Hematopoietic multipotent progenitor cell treated with erythropoietin and hydrocortisone succinate and interleukin-3 and kit ligand, for 17 days (in vitro differentiated cells): Measurements from ENCODE around the gene ANK3.
A peak's percentile ranks its signal among the peaks of the same experiment; 100 is the strongest.

Experiments
- DNase-seq: peaks from one replicate; pipeline ENCODE4 v3.0.0-alpha.2; 2015; ENCODE audit warnings: low spot score

The ANK3 gene

DNA sequence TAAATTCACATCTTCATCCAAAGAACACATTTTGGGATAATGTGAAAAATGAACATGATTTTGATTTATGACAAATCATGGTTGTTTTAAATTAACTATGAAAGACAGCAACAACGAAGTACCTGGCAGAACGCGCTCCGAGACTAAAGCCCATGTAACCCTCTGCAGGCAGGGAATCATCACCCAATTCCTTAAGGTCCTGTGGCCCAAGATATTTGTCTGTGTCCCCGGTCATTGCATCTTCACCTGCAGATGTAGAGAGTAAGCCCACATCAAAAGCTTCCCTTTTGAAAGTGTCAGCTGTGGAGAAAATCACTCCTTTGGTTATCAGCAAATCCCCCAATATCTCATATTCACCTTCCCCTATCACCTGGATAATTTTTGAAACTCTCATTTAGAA, 250.8 kb downstream of the ANK3 start:
- DNase-seq: no peak

DNA sequence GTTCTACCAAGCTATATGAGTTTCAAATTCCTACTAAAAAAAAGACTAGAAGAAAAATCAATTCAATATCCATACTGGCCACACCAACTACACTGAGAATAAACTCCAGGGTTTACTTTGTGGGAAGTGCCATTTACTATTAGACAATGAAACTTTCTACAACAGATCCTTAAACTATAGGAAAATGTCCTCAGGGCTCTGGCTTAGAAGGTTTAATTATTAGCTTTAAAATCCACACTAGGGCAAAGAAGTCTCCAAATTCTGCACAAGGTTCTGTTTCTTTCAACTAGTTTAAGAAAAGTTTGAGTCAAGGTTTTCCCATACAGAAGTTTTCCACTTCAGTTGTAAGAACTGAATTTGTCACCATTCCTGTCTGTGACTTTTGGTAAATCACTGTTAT, 251.6 kb downstream of the ANK3 start:
- DNase-seq: no peak

DNA sequence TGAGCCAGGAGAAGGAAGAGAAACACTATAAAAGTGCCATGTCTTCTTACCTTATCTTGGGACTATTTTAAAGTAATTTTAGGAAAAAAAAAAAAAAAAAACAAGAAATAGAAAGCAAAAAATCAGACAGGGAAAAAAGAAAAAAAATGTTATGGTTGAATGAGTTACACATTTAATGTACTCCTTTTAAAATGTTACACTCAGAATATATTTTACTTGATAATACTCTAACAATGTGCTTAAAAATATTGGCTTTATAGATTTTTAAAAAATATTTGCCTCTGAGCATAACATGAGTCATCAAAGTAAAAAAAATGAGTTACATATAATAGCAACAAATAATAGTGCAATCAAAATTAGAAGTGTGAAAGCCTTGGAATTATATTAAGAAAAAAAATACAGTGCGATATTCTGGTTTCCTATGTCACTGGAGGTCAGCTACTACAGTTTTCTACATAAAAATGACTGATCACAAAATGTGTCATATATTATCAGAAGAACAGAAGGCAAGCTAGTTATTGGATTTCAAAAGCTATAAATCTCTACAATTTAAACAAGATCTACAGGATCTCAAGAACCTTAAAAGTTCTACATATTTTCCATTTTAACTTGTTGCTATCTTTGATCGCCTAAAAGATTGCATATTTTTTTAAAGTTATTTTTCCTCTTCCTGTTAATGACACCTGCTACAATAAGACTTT, 252.2 kb downstream of the ANK3 start:
- no peak for DNase-seq

DNA sequence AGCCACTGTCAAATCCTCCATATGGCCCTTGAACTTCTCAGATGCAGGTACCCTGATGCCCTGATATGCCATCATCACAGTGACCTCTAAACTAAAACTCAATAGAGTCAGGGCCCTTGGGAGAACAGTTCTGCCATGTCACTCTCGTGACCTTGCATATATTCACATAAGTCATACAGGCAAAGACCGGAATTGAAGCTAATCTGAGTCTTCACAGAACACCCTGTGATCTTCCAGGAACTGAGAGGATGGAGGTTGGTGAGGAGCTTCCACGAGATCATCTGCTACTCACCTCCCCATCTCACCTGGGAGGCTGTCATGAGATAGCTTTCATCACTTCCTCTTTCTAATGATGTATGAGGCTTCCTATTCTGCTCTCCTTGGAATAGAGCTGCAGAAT, 254.7 kb downstream of the ANK3 start:
- DNase-seq: no peak

DNA sequence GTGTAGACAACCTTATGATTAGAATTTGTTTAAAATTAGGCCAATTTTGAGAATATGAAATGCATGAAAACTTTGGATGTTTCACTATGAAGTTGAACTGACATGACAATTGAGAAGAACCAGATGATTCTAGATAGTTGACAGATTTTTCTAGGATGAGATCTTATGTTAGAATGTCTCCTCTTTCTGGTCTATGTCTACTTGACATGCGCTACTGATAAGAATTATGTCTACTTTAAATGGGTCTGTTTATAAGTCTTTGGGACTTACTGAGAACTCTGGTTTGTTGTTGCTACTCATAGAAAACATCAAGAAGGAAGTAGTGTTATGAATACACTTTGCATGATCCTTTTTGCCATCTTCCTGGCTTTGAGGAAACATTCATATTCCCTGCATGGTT, 255.1 kb downstream of the ANK3 start:
- no peak for DNase-seq

DNA sequence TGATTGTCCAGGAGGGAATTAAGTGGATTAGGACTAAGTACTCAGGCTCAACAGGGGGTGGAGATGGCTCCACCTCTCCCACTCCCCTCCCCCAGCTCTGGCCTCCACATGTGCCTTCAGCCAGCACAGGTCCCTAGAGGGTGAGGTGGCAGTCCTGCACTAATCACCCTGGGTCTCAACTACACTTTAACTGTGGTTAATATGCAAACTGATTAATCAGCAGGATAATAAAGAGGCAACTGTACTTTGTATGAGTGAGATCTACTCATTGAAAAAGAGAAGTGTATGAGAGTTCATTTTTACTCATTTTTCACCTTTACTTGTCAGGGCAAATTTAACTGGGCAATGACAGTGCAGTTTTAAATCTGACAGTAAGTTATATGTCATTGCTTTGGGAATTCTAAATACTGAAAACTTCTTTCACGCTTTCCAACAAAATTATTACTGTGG, 259.5 kb downstream of the ANK3 start:
- no peak for DNase-seq

DNA sequence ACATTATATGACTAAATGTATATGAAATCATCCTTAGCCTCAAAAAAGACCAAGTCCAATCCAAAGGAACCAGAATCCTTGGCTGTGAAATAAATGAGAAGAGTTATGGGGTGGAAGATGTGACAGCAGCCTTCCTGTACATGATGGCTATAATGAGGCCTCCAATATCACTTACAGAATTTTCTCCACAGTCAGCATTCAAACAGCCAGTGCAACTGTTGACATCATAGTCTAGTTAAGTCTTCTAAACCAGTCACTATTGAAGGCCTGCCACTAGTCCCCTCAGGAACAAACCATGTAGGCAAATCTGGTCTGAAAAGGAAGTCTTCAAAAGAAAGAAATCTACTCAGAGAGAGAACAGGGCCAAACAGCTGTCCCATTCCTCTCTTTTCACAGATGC, 263.8 kb downstream of the ANK3 start:
- no peak for DNase-seq

DNA sequence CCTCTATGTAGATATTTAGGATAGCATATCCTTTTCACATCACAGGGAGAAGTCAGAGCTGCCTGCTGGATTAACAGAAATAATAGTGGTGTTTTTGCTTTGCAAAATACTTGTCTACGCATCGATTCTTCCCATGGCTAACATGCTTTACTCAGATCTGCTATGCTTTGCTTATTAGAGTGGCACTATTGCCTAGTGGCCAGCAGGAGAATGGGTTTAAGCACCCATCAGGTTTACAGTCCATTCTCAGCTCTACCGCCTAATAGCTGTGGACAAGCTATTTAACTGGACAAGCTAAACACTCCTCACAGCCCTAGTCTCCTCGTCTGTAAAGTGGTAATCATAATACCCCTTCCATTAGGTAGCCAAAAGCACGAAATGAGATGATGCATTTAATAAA, 265.1 kb downstream of the ANK3 start:
- no peak for DNase-seq

DNA sequence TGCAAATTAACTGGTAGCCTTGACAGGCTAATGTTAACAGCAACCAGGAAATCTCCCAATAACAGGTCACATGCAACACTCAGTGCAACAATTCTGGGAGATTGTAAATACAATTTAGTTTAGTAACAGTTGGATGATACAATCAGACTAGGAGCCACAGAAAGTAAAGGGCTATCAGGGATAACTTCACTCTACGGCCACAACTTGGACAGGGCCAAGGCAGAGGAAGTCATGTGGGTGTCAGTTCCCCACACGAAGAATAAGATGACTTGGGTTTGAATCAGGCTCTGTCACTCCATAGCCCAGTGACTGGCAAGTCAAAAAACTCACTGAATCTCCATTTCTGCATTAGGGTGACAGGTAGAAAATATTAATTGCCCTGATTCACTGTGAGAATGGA, 266.0 kb downstream of the ANK3 start:
- DNase-seq: no peak

DNA sequence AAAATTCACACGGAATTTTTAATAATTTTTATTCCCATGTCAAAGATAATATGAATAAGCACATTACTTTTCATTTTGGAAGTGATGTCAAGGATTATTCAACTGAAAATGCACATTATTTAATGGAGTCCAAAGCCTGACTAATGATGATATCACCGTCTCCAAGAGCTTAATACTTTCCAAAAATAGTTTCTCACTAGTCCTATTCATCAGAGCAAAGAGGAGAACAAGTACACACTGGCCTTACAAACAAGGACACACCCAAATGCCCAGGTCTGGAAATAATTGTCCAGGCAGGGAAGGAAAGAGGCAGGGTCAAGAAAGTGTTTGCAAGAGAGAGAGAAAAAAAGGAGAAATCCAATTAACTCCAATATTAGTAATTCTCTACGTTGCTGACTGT, 266.5 kb downstream of the ANK3 start:
- DNase-seq: no peak

DNA sequence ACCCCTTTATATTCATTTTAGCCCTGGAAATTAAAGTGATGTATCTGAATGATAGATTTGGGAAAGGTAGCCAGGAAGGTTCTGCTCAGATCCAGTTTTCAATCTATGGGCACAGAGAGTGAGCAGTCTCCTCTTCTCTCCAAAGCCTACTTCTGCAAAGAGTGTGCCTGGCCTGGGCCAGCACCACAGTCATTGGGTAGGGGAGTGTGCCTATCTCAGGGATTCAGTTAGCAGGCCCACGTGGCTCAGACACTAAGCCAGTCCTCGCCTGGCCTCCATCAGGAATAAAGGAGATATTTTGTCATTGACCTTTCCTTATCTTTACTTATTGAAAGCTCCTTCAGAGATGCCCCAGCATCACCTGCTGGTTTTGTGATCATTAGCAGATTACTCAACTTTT, 267.5 kb downstream of the ANK3 start:
- no peak for DNase-seq

DNA sequence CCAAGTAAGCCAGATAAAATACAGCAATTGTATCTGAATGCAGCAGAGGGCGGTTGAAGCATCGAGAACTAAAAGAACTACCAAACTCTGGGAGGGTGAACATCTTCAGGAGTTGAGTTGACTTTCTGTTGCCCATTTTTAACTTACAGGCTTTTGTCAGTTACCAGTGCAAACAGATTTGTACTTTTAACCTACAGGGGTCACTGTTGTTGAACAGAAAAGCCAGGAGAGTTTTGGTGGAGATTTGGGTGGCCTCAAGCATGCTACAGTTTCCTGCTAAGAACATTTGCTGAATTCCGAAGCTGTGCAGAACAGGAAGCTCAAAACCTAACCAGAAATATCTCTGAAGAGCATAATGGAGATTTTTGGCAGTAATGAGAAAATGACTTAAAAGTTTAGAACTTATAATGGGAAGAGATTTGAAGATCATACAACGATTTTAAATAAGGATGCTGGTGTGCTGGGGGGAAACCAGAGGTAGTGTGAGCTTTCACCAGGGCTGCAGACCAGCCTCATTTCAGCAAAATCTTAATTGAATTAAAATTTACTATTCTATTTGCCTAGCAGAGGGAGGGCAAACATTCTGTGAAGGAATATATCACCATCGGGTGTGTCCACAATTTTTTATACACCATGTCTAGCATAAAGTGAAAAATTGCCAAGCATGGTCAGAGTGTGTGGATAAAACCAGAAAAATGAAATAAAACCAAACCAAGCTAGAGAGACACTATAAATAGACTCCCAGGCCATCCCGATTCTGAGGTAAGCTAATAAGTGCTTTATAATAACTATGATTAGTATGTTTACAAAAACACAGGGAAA, 274.7 kb downstream of the ANK3 start:
- DNase-seq: no peak

DNA sequence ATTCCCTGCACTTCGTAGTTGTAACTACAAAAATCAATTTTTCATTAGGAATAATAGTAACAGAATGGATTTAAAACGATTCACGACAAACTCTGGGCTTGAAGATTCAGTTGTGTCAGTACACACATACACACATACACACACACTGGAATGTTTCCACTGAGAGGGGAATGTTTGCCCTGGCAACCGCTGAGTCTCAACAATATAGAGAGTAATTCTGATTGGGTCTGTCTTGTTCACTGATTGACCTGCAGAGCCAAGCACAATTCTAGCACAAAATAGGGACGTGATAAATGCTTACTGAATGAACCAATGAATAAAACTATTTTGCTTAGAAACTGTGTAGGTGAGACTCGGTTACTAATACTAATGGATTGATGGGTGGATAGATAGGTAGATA, 278.9 kb downstream of the ANK3 start:
- DNase-seq: no peak

DNA sequence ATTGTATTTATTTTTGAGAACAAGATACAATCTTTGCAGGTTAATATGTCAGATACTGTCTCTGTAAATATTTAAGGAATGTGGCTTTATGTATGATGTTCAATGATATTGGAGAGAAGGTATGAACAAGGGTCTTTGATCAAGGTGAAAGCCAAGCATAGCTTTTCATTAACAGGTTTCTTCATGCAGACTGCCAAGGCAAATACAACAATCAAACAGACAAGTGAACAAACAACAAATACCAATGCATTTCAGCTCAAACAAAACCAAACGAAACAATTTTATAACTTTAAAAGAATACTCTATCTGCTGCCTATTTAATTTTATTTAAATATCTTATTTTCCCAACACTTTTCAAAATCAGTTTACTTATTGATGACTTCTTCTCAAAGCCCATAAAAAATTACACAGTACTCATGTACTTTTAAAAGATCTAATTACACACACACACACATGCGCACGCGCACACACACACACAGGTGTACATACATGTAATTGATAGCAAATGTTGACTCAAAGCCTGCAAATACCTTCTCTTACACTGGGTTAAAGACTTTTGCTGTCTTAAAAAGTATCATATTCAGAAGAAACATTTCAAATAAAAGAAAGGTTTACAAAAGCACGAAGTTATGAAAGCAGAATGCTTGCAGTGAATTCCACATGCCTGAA, 282.2 kb downstream of the ANK3 start:
- DNase-seq: no peak

DNA sequence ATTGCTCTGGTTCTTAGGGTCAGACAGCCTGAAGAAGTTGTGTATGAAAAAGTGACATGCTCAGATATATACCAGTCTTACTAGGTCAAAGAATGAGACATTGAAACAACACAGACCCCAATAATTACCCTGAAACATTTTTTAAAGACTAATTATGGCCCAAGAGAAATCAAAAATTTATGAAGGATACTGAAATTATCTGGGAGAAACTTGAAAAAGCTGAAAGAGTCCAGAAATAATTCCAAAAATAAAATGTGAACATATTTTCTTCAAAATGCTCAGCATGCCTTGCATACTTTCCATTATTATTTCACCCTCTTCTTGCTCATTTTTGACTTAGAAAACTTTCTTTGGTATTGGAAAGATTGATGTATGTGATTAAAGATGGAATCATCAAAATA, 284.4 kb downstream of the ANK3 start:
- no peak for DNase-seq

DNA sequence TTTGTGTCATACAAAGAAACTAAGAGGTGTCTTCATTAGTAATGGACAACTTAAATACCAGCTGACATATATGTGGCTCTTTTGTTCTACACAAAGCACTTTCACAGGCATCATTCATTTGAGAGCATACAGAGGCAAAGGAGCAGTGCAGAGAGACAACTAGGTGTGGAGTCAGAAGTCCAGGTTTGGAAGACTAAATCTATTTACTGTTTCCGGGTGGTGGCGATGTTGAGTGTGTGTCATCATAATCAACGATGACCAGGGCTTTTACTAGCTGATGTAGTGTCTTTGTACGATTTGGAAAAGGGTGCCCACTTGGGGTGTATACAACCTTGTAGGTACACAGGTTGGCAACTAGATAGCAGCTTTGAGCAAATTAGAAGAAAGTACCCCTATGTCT, 287.9 kb downstream of the ANK3 start:
- no peak for DNase-seq

DNA sequence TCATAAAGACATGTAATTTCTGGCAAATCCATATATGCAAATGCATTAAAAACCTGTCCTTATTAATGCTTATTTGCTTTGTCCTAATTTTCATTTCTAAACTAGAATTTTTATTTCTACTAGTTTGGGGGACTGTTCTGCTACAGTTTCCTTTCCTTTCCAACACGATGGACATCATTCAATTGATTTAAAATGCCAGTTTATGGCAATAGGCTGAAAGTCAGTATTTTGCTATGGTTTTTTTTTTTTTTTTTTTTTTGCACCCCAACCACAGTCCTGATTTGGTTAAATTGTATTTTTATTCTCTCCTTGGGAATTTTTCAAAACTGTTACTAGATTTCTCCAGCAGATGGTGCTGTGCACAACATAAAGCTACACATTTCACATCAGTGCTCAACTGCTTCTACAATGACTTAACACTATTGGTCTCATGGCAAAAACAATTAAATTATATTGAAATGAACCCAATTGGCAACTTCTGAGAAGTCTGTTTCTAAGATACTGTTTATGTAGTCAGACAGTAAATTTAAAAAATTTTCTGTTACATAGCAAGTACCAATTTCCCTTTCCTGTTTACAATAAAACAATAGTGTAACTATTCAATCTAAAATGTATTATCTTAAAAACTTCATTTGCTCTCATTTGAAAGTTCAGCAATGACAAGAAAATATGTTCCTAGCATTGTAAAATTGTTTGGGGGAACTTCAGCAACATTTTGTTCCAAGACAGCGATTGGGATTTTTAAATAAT, 289.5 kb downstream of the ANK3 start:
- DNase-seq: peak; percentile 36

DNA sequence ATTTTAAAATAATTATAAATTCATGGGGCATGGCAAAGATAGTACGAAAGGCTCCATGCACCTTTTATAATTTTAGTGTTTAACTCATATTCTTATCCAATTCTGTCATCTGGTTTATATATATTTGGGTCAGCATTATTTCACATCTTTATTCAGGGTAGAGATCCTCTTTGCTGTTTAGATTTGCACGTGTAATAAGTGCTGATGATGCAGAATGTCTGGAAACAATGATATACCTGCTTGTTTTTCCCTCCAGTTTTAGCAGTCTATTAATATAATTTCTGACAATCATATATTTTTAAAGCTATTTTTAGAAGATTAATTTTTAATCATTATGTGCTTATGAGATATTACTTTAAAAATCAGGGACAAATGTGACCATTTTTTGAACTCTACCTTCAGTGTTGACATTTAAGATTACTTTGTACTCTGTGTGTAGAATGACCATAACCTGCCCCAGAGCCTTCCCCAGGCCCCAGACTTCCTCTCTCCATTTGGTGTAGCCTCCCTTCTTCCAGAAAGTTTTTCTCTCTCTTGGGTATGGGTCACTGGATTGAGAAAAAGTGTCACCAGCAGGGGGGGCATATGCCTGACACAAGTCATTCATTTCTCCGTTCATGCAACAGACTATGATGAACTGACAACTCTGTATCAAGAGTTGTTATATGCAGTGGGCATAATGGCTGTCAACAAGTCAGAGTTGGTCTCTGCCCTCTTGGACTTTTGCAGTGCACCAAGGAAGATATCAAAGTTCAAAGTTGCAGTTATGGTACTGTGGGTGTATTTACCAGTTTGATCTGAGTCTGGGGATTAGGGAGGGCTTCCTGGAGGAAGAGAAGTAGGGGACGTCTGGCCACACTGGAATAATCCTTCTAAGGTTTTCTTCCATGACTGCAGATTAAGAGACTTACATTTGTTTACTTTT, 290.7 kb downstream of the ANK3 start:
- no peak for DNase-seq

DNA sequence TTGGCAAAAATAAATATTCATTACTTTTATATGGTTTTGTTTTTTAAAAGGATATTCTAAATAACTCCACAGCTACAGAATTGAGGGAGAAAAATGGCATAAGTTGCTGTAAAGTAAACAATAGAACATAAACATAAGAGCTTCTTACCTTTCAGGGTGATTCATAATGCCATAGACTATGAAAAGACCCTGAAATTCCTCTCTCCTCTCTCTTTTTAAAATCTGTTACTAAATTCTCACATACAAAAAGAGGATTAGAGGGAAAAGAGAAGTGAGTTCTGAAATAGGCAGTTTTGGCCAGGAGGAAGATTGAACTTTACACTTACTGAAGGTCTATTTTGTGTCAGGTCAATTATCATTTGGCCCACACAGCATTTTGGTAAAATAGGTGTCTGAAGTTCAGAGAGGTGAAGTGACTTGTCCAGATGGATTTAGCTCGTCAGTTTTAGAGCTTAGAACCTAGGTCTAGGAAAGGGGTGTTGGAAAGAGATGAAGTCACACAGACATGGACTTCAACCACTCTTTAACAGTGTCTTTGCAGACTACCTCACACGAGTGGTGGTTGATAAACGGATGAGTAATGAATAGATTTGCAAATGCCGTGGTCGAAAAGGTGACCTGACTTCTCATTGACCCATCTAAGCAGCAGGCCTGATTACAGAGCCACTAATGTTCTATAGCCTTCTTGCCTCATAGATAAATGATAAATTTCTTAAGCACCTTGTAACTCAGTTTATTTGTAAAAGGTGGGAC, 292.7 kb downstream of the ANK3 start:
- DNase-seq: no peak

DNA sequence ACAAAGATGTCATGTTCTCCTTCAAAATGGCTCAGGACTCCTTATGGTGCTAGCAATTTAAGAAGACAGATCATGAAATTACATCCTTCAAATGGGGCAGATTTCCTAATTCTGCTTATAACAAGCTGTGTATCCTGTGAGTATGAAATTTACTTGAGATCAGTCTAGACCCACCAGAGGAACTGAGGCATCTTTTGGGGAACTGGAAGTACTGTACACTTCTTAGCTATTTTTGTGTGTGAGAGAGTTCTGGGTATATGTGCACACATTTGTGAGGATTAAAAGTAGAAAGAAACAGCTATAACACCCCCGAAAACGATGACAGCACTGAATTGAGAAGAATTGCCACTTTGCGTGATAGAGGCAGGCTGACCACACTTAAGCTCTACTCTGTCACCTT, 296.4 kb downstream of the ANK3 start:
- no peak for DNase-seq

DNA sequence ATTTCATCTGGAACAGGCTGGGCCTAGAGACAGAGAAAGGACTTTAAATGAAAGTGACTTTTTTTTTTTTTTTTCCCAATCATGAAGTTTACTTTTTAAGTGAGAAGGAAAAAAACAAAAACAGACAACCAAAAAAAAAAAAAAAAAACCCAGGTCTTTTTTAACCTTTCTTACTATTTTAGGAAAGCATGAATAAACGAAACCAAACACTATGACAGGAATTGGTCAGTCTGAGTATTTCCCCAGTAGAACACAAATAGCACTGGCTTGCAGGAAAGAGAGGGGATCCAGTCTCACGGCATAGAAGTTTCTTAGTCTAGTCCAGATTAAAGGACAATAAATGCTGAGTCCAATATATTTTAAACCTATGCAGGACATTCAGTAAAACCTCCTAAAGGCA, 302.8 kb downstream of the ANK3 start:
- DNase-seq: no peak
